Measurements from ENCODE around the gene RNF222. TPM values are rescaled to one million over a fixed set of nuclear protein-coding genes. Genes with fewer than 3 reads are reported as not detected.
A peak's percentile ranks its signal among the peaks of the same experiment; 100 is the strongest.

The RNF222 gene
- total RNA-seq, 1 donor from 2014 or later, result not detected

DNA sequence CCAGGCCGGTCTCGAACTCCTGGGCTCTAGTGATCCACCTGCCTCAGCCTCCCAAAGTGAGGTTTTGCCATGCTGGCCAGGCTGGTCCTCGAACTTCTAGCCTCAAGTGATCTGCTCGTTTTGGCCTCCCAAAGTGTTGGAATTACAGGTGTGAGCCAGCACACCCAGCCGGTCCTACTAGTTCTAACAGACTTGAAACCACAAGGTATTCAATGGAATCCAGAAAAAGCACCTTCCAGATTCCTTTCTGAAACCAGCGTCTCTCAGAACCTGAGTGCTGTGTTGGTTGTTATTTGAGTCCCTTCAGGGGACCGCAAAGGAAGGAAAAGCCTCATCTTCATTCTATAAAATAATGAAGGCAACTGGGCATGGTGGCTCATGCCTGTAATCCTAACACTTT is 25.2 kb downstream of the RNF222 start:
- H3K9ac ChIP-seq (ENCODE audit: low read depth in 1 of 3, low read length in 3 of 3), result peak overlapping the region in 1 of 3 donors; percentile 16
- H3K27ac ChIP-seq (ENCODE audit: low read depth, low read length), result no peak overlapping the region
- no peaks in the 10 kb centered on the region for H3K27me3 ChIP-seq (ENCODE audit: control insufficient read depth in 3 of 3, insufficient read depth in 3 of 3, low read length in 3 of 3)
- no peak overlapping the region for H3K4me3 ChIP-seq (ENCODE audit: low read length in 3 of 3)
- H3K36me3 ChIP-seq (ENCODE audit: control insufficient read depth in 3 of 3, insufficient read depth in 3 of 3, low read length in 3 of 3), result peaks cover 13 to 21% (median 16%) of the 10 kb centered on the region in 3 donors
- peaks cover 27 to 31% (median 29%) of the 10 kb centered on the region in 3 donors for H3K4me1 ChIP-seq (ENCODE audit: control insufficient read depth in 3 of 3, insufficient read depth in 3 of 3, low read length in 3 of 3)
- no peaks in the 10 kb centered on the region for H3K9me3 ChIP-seq (ENCODE audit: control insufficient read depth in 3 of 3, low read length in 3 of 3)

DNA sequence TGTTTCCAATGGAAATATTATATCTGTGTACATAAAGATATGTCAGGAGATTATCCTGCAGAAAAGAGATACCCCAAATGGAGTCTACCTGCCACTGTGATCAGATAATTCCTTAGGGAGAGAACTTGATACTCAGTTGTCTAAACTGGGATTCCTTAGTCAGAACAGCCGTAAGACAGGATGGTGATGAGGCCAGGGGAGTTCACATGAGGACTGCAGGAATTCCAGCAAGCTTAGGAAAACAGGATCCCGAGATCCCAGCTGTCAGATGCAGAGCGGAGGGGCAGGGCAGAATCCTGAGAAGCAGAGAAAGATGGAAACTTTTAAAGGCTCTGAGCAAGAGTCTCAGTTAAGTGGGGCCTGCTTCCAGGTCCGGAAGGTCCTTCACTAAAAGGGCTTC is 25.8 kb downstream of the RNF222 start:
- Histone ChIP-seq H3K27ac (ENCODE audit: low read depth, low read length) (peak overlapping the region; percentile 41), H3K9ac (ENCODE audit: low read depth in 1 of 3, low read length in 3 of 3) (peak overlapping the region in 2 of 3 donors; percentile 42 to 43), H3K9me3 (ENCODE audit: control insufficient read depth in 3 of 3, low read length in 3 of 3) (no peaks in the 10 kb centered on the region), H3K4me1 (ENCODE audit: control insufficient read depth in 3 of 3, insufficient read depth in 3 of 3, low read length in 3 of 3) (peaks cover 23 to 28% (median 25%) of the 10 kb centered on the region in 3 donors), H3K36me3 (ENCODE audit: control insufficient read depth in 3 of 3, insufficient read depth in 3 of 3, low read length in 3 of 3) (peaks cover 13 to 21% (median 13%) of the 10 kb centered on the region in 3 donors), H3K4me3 (ENCODE audit: low read length in 3 of 3) (no peak overlapping the region), H3K27me3 (ENCODE audit: control insufficient read depth in 3 of 3, insufficient read depth in 3 of 3, low read length in 3 of 3) (no peaks in the 10 kb centered on the region)

DNA sequence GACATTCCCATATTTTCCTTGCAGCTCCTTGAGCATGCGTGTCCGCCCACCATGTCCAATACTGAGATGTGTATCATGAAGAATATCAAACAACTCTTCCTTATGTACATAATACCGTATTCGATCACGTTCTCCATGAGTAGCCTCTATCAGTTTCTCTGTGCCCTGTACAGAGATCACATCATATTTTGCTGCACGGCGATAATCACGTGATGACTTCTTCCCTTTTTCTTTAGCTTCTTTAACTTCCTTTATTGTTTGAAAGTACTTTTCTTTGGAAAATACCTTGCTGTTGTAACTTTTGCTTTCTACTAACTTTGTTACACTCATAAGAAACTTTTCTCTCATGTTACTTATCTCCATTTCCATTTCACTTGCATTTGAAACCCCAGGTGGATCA is 27.7 kb downstream of the RNF222 start:
- Histone ChIP-seq H3K27me3 (ENCODE audit: control insufficient read depth in 3 of 3, insufficient read depth in 3 of 3, low read length in 3 of 3) (no peaks in the 10 kb centered on the region), H3K27ac (ENCODE audit: low read depth, low read length) (no peak overlapping the region), H3K9ac (ENCODE audit: low read depth in 1 of 3, low read length in 3 of 3) (no peak overlapping the region), H3K36me3 (ENCODE audit: control insufficient read depth in 3 of 3, insufficient read depth in 3 of 3, low read length in 3 of 3) (peaks cover 13 to 18% (median 13%) of the 10 kb centered on the region in 3 donors), H3K9me3 (ENCODE audit: control insufficient read depth in 3 of 3, low read length in 3 of 3) (no peaks in the 10 kb centered on the region), H3K4me1 (ENCODE audit: control insufficient read depth in 3 of 3, insufficient read depth in 3 of 3, low read length in 3 of 3) (peaks cover 13 to 23% (median 16%) of the 10 kb centered on the region in 3 donors), H3K4me3 (ENCODE audit: low read length in 3 of 3) (no peak overlapping the region)

- no peak overlapping the region for H3K27ac ChIP-seq (ENCODE audit: low read depth, low read length)
- H3K27me3 ChIP-seq (ENCODE audit: control insufficient read depth in 3 of 3, insufficient read depth in 3 of 3, low read length in 3 of 3), result no peaks in the 10 kb centered on the region
- H3K4me3 ChIP-seq (ENCODE audit: low read length in 3 of 3), result no peak overlapping the region
- H3K4me1 ChIP-seq (ENCODE audit: control insufficient read depth in 3 of 3, insufficient read depth in 3 of 3, low read length in 3 of 3), result peaks cover 16 to 25% (median 16%) of the 10 kb centered on the region in 3 donors
- no peaks in the 10 kb centered on the region for H3K9me3 ChIP-seq (ENCODE audit: control insufficient read depth in 3 of 3, low read length in 3 of 3)
- no peak overlapping the region for H3K9ac ChIP-seq (ENCODE audit: low read depth in 1 of 3, low read length in 3 of 3)
- H3K36me3 ChIP-seq (ENCODE audit: control insufficient read depth in 3 of 3, insufficient read depth in 3 of 3, low read length in 3 of 3), result peaks cover 13 to 21% (median 16%) of the 10 kb centered on the region in 3 donors
Observed at GRCh38 chr17:8368193-8368592, 29.4 kb downstream of the RNF222 start.

DNA sequence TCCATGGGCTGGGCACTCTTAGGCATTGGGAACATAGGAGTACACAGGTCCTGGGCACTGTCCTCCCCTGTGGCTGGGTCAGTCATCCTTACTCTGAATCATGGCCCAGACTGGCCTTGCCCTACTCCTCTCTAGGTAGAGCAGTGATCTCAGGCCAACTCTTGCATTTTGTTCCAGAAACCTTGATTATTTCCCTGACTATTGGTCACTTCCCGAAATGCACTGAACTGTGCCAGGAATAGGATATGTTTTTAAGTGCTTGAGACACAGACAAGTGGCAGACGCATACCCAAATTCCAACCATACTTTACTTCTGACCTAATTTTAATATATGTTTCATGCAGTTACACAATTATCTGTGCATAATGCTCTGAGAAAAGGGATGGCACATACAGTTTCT is 31.4 kb downstream of the RNF222 start:
- no peak overlapping the region for H3K9ac ChIP-seq (ENCODE audit: low read depth in 1 of 3, low read length in 3 of 3)
- H3K27ac ChIP-seq (ENCODE audit: low read depth, low read length), result peak overlapping the region; percentile 63
- no peaks in the 10 kb centered on the region for H3K27me3 ChIP-seq (ENCODE audit: control insufficient read depth in 3 of 3, insufficient read depth in 3 of 3, low read length in 3 of 3)
- no peaks in the 10 kb centered on the region for H3K9me3 ChIP-seq (ENCODE audit: control insufficient read depth in 3 of 3, low read length in 3 of 3)
- peaks cover 12 to 23% (median 17%) of the 10 kb centered on the region in 3 donors for H3K4me1 ChIP-seq (ENCODE audit: control insufficient read depth in 3 of 3, insufficient read depth in 3 of 3, low read length in 3 of 3)
- H3K36me3 ChIP-seq (ENCODE audit: control insufficient read depth in 3 of 3, insufficient read depth in 3 of 3, low read length in 3 of 3), result peaks cover 13 to 21% (median 16%) of the 10 kb centered on the region in 3 donors
- no peak overlapping the region for H3K4me3 ChIP-seq (ENCODE audit: low read length in 3 of 3)

- Histone ChIP-seq H3K4me3 (ENCODE audit: low read length in 3 of 3) (no peak overlapping the region), H3K9me3 (ENCODE audit: control insufficient read depth in 3 of 3, low read length in 3 of 3) (no peaks in the 10 kb centered on the region), H3K27me3 (ENCODE audit: control insufficient read depth in 3 of 3, insufficient read depth in 3 of 3, low read length in 3 of 3) (no peaks in the 10 kb centered on the region), H3K36me3 (ENCODE audit: control insufficient read depth in 3 of 3, insufficient read depth in 3 of 3, low read length in 3 of 3) (peaks cover 13 to 20% (median 16%) of the 10 kb centered on the region in 3 donors), H3K9ac (ENCODE audit: low read depth in 1 of 3, low read length in 3 of 3) (no peak overlapping the region), H3K4me1 (ENCODE audit: control insufficient read depth in 3 of 3, insufficient read depth in 3 of 3, low read length in 3 of 3) (peaks cover 13 to 22% (median 16%) of the 10 kb centered on the region in 3 donors), H3K27ac (ENCODE audit: low read depth, low read length) (peak overlapping the region; percentile 46)
Observed at GRCh38 chr17:8365143-8365542, 32.5 kb downstream of the RNF222 start.

GRCh38 chr17:8362651-8363332 is 34.8 kb downstream of the RNF222 start:
- no peak overlapping the region for H3K4me3 ChIP-seq (ENCODE audit: low read length in 3 of 3)
- H3K9ac ChIP-seq (ENCODE audit: low read depth in 1 of 3, low read length in 3 of 3), result no peak overlapping the region
- H3K27ac ChIP-seq (ENCODE audit: low read depth, low read length), result peak overlapping the region; percentile 67
- H3K4me1 ChIP-seq (ENCODE audit: control insufficient read depth in 3 of 3, insufficient read depth in 3 of 3, low read length in 3 of 3), result peaks cover 15 to 30% (median 22%) of the 10 kb centered on the region in 3 donors
- no peaks in the 10 kb centered on the region for H3K27me3 ChIP-seq (ENCODE audit: control insufficient read depth in 3 of 3, insufficient read depth in 3 of 3, low read length in 3 of 3)
- no peaks in the 10 kb centered on the region for H3K9me3 ChIP-seq (ENCODE audit: control insufficient read depth in 3 of 3, low read length in 3 of 3)
- peaks cover 0 to 4% (median 3%) of the 10 kb centered on the region in 3 donors for H3K36me3 ChIP-seq (ENCODE audit: control insufficient read depth in 3 of 3, insufficient read depth in 3 of 3, low read length in 3 of 3)

DNA sequence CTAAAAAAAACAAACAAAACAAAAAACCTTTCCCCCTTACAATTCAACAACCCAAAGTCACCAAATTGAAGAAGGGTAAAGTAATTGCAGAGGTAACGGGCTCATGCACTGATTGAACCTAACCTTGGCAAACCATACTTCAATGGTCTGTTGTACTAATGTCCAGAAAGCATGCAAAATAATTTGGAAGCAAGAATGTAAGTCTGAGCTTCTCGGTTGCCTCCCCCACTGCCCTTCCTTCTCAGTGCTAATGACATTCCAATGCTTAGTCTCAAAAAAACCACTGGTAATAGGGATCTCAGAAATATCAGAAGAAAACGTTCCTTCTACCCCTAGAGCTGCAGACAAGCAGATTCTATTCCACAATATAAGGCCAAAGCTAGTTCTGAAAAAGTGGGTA is 36.9 kb downstream of the RNF222 start:
- Histone ChIP-seq H3K4me1 (ENCODE audit: control insufficient read depth in 3 of 3, insufficient read depth in 3 of 3, low read length in 3 of 3) (peaks cover 15 to 26% (median 22%) of the 10 kb centered on the region in 3 donors), H3K27ac (ENCODE audit: low read depth, low read length) (peak overlapping the region; percentile 66), H3K27me3 (ENCODE audit: control insufficient read depth in 3 of 3, insufficient read depth in 3 of 3, low read length in 3 of 3) (no peaks in the 10 kb centered on the region), H3K9ac (ENCODE audit: low read depth in 1 of 3, low read length in 3 of 3) (no peak overlapping the region), H3K4me3 (ENCODE audit: low read length in 3 of 3) (no peak overlapping the region), H3K9me3 (ENCODE audit: control insufficient read depth in 3 of 3, low read length in 3 of 3) (no peaks in the 10 kb centered on the region), H3K36me3 (ENCODE audit: control insufficient read depth in 3 of 3, insufficient read depth in 3 of 3, low read length in 3 of 3) (peaks cover 0 to 4% (median 3%) of the 10 kb centered on the region in 3 donors)

- Histone ChIP-seq H3K4me3 (ENCODE audit: low read length in 3 of 3) (no peak overlapping the region), H3K36me3 (ENCODE audit: control insufficient read depth in 3 of 3, insufficient read depth in 3 of 3, low read length in 3 of 3) (peaks cover 0 to 4% (median 3%) of the 10 kb centered on the region in 3 donors), H3K4me1 (ENCODE audit: control insufficient read depth in 3 of 3, insufficient read depth in 3 of 3, low read length in 3 of 3) (peaks cover 15 to 24% (median 21%) of the 10 kb centered on the region in 3 donors), H3K9me3 (ENCODE audit: control insufficient read depth in 3 of 3, low read length in 3 of 3) (no peaks in the 10 kb centered on the region), H3K27me3 (ENCODE audit: control insufficient read depth in 3 of 3, insufficient read depth in 3 of 3, low read length in 3 of 3) (no peaks in the 10 kb centered on the region), H3K9ac (ENCODE audit: low read depth in 1 of 3, low read length in 3 of 3) (no peak overlapping the region), H3K27ac (ENCODE audit: low read depth, low read length) (peak overlapping the region; percentile 66)
Observed at GRCh38 chr17:8360260-8360659, 37.4 kb downstream of the RNF222 start.

GRCh38 chr17:8359769-8360168 is 37.9 kb downstream of the RNF222 start:
- H3K36me3 ChIP-seq (ENCODE audit: control insufficient read depth in 3 of 3, insufficient read depth in 3 of 3, low read length in 3 of 3), result peaks cover 0 to 4% (median 3%) of the 10 kb centered on the region in 3 donors
- no peaks in the 10 kb centered on the region for H3K9me3 ChIP-seq (ENCODE audit: control insufficient read depth in 3 of 3, low read length in 3 of 3)
- peaks cover 15 to 24% (median 17%) of the 10 kb centered on the region in 3 donors for H3K4me1 ChIP-seq (ENCODE audit: control insufficient read depth in 3 of 3, insufficient read depth in 3 of 3, low read length in 3 of 3)
- no peaks in the 10 kb centered on the region for H3K27me3 ChIP-seq (ENCODE audit: control insufficient read depth in 3 of 3, insufficient read depth in 3 of 3, low read length in 3 of 3)
- no peak overlapping the region for H3K4me3 ChIP-seq (ENCODE audit: low read length in 3 of 3)
- H3K9ac ChIP-seq (ENCODE audit: low read depth in 1 of 3, low read length in 3 of 3), result peak overlapping the region in 1 of 3 donors; percentile 23
- peak overlapping the region; percentile 77 for H3K27ac ChIP-seq (ENCODE audit: low read depth, low read length)

All from skeletal muscle tissue (tissue), 4 donors.